Ascending aorta (tissue), 2 donors: ENCODE data around the gene RHAG. TPM values are rescaled to one million over a fixed set of nuclear protein-coding genes. Genes with fewer than 3 reads are reported as not detected.

ENCODE experiments used
- DNase-seq, 2 donors: peaks; one replicate each; pipeline ENCODE4 v3.0.0-alpha.2; 2019; ENCODE audit warnings: low spot score in 2 of 2
- H3K27ac ChIP-seq, 2 donors: fragments of 200-600 bp; sonication (generic); one replicate each; pipeline ENCODE4 v1.5.1; 2016 to 2017; ENCODE audit warnings: mild to moderate bottlenecking in 1 of 2
- H3K27me3 ChIP-seq: fragments of 200-600 bp; sonication (generic); one replicate; pipeline ENCODE4 v1.5.1; 2017
- H3K36me3 ChIP-seq, 2 donors: fragments of 200-600 bp; sonication (generic); one replicate each; pipeline ENCODE4 v1.5.1; 2016
- H3K4me1 ChIP-seq, 2 donors: fragments of 200-600 bp; sonication (generic); one replicate each; pipeline ENCODE4 v1.5.1; 2016 to 2017; ENCODE audit warnings: mild to moderate bottlenecking in 1 of 2
- H3K4me3 ChIP-seq, 2 donors: fragments of 200-600 bp; sonication (generic); one replicate each; pipeline ENCODE4 v1.5.1; 2016 to 2017; ENCODE audit warnings: mild to moderate bottlenecking in 1 of 2
- H3K9me3 ChIP-seq, 2 donors: fragments of 200-600 bp; sonication (generic); one replicate each; pipeline ENCODE4 v1.5.1; 2016
- intact Hi-C: fragments of 100-400 bp; cut with DNase I; formaldehyde crosslinking; loops from one replicate; pipeline ENCODE4 v1.15.1; 2023
- total RNA-seq: library from RNA; depleted of rRNA; stranded (reverse); fragments of >200 nt; gene quantifications from one replicate; pipeline ENCODE4 v1.1.0, GENCODE V29; 2016
- TF ChIP-seq, protein P1 (sequence below), 3 experiments: fragments of 200-600 bp in 2 of 3; fragments of 450-650 bp in 1 of 3; sonication (generic) in 2 of 3; IDR thresholded peaks; one replicate each; pipeline ENCODE4 v1.5.1; 2016 to 2019; ENCODE audit warnings: antibody characterized with exemption in 3 of 3, mild to moderate bottlenecking in 1 of 3, moderate library complexity in 1 of 3

Gene RHAG
- total RNA-seq, 1 donor from 2014 or later = not detected

DNA sequence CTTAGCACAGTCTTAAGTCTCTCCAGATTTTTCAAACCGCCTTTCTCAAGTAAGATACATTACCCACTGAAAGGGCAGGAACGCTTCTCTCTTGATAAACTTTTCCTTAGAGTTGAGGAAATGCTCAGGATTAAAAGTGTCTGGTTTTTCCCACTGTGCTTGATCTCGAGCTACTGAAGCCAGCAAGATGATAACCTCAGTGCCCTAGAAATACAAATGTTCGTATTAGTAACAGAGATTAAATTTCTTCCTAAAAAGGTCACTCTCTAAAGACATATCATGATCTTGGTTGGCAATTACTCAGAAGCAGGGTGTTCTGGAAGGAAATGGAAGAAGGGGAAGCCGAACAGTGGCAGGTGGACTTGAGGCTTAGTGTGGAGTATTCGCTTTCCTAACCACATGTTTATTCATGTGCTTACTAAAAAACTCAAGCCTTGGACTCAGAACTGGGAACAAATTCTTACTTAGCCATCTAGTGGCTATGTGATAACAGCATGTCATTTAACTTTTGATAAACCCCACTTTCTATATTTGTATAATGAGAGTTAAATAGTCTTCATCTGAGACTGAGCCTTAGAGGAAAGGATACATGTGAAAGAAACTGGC lies 66.1 kb downstream of the RHAG start:
- H3K27me3 ChIP-seq = no peaks in the 10 kb centered on the region
- intact Hi-C loops = no loop called here
- no peak overlapping the region for H3K4me3 ChIP-seq
- no peaks in the 10 kb centered on the region for H3K36me3 ChIP-seq
- TF ChIP-seq, protein P1, sequence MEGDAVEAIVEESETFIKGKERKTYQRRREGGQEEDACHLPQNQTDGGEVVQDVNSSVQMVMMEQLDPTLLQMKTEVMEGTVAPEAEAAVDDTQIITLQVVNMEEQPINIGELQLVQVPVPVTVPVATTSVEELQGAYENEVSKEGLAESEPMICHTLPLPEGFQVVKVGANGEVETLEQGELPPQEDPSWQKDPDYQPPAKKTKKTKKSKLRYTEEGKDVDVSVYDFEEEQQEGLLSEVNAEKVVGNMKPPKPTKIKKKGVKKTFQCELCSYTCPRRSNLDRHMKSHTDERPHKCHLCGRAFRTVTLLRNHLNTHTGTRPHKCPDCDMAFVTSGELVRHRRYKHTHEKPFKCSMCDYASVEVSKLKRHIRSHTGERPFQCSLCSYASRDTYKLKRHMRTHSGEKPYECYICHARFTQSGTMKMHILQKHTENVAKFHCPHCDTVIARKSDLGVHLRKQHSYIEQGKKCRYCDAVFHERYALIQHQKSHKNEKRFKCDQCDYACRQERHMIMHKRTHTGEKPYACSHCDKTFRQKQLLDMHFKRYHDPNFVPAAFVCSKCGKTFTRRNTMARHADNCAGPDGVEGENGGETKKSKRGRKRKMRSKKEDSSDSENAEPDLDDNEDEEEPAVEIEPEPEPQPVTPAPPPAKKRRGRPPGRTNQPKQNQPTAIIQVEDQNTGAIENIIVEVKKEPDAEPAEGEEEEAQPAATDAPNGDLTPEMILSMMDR (IDR thresholded peaks at IDR 0.05) = no peak
- no peaks in the 10 kb centered on the region for H3K4me1 ChIP-seq
- no peak for DNase-seq
- no peak overlapping the region for H3K27ac ChIP-seq
- no peaks in the 10 kb centered on the region for H3K9me3 ChIP-seq

DNA sequence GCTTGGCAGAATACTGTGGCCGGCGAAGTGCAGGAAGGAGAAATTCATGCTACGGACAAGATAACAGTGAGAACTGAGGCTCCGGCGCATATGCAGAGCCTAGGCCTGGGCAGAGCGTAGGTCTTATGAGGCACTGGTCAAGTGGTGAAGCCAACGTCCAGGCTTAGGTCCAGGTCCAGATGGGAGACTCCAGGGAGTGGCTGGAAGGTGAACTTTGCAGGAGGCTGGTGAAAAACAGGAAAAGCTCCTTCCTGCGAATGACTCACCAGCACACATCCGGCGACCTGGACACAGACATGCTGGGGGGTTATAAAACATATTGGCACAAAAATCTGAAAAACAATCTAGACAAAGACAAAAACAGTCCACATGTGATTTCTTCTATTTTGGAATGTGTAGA lies 70.8 kb downstream of the RHAG start:
- TF ChIP-seq, protein P1 (IDR thresholded peaks at IDR 0.05) = no peak
- DNase-seq = no peak
- intact Hi-C loops = no loop called here
- Histone ChIP-seq H3K4me1 (no peaks in the 10 kb centered on the region), H3K4me3 (no peak overlapping the region), H3K36me3 (no peaks in the 10 kb centered on the region), H3K27me3 (no peaks in the 10 kb centered on the region), H3K9me3 (no peaks in the 10 kb centered on the region), H3K27ac (no peak overlapping the region)

DNA sequence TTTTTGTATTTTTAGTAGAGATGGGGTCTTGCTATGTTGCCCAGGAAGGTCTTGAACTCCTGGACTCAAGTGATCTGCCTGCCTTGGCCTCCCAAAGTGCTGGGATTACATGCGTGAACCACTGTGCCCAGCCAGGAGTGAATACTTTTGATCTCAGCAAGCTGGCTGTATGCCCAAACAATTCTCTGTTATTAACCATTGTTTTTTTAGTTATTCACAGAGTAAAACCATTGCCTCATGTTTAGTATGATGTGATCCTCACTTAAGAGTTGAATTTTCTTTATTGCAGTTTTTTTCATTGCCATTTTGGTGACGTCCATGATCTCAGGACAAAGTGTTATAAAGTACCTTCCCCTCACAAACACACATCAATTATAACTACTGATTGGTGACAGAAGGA lies 71.4 kb downstream of the RHAG start:
- H3K27me3 ChIP-seq = no peaks in the 10 kb centered on the region
- TF ChIP-seq, protein P1 (IDR thresholded peaks at IDR 0.05) = no peak
- no peaks in the 10 kb centered on the region for H3K4me1 ChIP-seq
- DNase-seq = no peak
- H3K36me3 ChIP-seq = no peaks in the 10 kb centered on the region
- H3K4me3 ChIP-seq = no peak overlapping the region
- H3K9me3 ChIP-seq = no peaks in the 10 kb centered on the region
- intact Hi-C loops = no loop called here
- H3K27ac ChIP-seq = no peak overlapping the region

DNA sequence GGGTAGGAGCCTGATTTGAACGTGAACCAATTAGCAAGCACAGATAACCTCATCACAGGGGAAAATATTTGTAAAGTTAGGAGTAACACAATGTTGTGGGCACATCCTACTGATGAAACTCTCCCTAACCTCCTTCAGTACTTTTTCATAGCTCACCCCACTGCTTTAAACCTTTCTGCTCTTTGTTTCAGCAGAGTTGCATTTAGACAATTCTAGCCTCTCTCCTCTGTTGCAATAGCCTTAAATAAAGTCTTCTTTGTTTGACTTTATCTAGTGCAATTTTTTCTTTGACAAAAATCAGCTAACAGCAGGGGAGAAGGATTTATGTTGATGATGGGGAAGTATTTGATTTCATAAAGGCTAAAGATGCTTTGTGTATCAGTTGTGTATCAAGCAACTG lies 72.1 kb downstream of the RHAG start:
- Histone ChIP-seq H3K27me3 (no peaks in the 10 kb centered on the region), H3K4me3 (no peak overlapping the region), H3K36me3 (no peaks in the 10 kb centered on the region), H3K9me3 (no peaks in the 10 kb centered on the region), H3K27ac (no peak overlapping the region), H3K4me1 (no peaks in the 10 kb centered on the region)
- no peak for DNase-seq
- TF ChIP-seq, protein P1 (IDR thresholded peaks at IDR 0.05) = no peak
- intact Hi-C loops = no loop called here

DNA sequence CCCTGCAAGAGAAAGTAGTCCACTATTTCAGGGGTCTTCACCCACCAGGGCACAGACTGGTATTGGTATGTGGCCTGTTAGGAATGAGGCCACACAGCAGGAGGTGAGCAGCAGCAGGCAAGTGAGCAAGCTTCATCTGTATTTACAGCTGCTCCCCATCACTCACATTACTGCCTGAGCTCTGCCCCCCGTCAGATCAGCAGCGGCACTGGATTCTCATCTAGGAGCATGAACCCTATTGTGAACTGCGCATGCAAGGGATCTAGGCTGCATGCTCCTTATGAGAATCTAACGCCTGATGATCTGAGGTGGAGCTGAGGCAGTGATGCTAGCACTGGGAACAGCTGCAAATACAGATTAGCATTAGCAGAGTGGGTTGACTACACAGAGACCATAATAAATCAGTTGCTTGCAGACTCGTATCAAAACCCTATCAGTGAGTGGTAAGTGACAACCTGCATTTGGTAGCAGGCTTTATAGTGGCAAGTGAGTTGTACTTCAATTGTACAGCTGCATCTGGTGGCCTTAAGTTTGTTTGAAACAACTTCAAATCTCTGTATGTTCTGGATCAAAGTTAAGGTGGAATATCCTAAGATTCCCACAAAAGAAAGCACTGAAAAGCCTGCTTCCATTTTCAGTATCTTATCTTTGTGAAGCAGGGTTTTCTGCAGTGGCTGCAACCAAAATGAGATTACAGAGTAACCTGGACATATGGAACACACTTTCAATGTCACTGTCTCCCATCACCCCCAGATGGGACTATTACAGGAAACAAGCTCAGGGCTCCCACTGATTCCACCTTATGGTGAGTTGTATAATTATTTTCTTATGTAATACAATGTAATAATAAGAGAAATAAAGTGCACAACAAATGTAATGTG lies 73.4 kb downstream of the RHAG start:
- no peak overlapping the region for H3K27ac ChIP-seq
- intact Hi-C loops = no loop called here
- H3K4me3 ChIP-seq = no peak overlapping the region
- no peaks in the 10 kb centered on the region for H3K36me3 ChIP-seq
- H3K4me1 ChIP-seq = no peaks in the 10 kb centered on the region
- H3K9me3 ChIP-seq = no peaks in the 10 kb centered on the region
- H3K27me3 ChIP-seq = no peaks in the 10 kb centered on the region
- TF ChIP-seq, protein P1 (IDR thresholded peaks at IDR 0.05) = no peak
- no peak for DNase-seq
